Tibial nerve (tissue), 3 donors: ENCODE measurements around the gene FOSL2.

Experiments
- POLR2A ChIP-seq, 2 donors: fragments of 450-650 bp; IDR thresholded peaks; one replicate each; pipeline ENCODE4 v1.6.1; 2017; ENCODE audit warnings: antibody characterized with exemption in 2 of 2, mild to moderate bottlenecking in 2 of 2, moderate library complexity in 2 of 2
- TF ChIP-seq, protein P1 (sequence below), 5 experiments: fragments of 200-600 bp in 3 of 5; fragments of 450-650 bp in 2 of 5; sonication (generic) in 3 of 5; IDR thresholded peaks; one replicate each; pipeline ENCODE4 v1.5.1; 2016 to 2019; ENCODE audit warnings: antibody characterized with exemption in 5 of 5, mild to moderate bottlenecking in 3 of 5, moderate library complexity in 2 of 5

DNA sequence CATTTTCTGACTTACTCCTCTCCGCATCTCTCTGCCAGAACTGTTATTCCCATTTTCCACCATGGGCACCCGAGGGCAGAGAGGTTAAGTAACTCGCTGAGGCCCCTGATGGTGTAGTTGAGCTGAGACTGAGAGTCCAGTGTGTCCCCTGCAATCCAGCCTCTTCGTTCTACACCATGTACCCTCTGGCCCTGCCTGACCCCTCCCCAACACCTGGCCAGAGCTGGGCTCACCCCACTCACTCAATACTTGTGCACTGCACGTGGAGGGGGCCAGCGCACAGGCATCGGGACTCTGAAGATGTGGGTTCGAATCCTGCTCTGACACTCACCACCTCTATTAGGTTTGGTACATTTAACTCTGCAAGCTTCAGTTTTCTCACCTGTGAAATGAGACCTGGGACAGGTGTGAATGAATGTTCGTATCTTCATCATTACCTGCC is 24.3 kb upstream of the FOSL2 start:
- no peak for TF ChIP-seq POLR2A (IDR thresholded peaks at IDR 0.05)
- TF ChIP-seq, protein P1, sequence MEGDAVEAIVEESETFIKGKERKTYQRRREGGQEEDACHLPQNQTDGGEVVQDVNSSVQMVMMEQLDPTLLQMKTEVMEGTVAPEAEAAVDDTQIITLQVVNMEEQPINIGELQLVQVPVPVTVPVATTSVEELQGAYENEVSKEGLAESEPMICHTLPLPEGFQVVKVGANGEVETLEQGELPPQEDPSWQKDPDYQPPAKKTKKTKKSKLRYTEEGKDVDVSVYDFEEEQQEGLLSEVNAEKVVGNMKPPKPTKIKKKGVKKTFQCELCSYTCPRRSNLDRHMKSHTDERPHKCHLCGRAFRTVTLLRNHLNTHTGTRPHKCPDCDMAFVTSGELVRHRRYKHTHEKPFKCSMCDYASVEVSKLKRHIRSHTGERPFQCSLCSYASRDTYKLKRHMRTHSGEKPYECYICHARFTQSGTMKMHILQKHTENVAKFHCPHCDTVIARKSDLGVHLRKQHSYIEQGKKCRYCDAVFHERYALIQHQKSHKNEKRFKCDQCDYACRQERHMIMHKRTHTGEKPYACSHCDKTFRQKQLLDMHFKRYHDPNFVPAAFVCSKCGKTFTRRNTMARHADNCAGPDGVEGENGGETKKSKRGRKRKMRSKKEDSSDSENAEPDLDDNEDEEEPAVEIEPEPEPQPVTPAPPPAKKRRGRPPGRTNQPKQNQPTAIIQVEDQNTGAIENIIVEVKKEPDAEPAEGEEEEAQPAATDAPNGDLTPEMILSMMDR (IDR thresholded peaks at IDR 0.05): no peak
